LHCN-M2 (cell line): ENCODE results near the gene UBAP1. TPM values are rescaled to one million over a fixed set of nuclear protein-coding genes. Genes with fewer than 3 reads are reported as not detected.
A peak's percentile ranks its signal among the peaks of the same experiment; 100 is the strongest.
"Not testable (repeated sequence)": the region's sequence is repeated elsewhere in the genome, so short reads cannot be mapped to it uniquely, and the experiment has no call there.

Experiments used
- DNase-seq: peaks from one replicate; pipeline ENCODE4 v3.0.0-alpha.2; 2012; ENCODE audit warnings: low read depth
- total RNA-seq: library from RNA; depleted of rRNA; stranded (reverse); fragments of >200 nt; gene quantifications from 2 replicates; pipeline ENCODE4 v1.2.3, GENCODE V29; 2014

The UBAP1 gene
- total RNA-seq, 1 experiment from 2014 or later, result 25.5 TPM

DNA sequence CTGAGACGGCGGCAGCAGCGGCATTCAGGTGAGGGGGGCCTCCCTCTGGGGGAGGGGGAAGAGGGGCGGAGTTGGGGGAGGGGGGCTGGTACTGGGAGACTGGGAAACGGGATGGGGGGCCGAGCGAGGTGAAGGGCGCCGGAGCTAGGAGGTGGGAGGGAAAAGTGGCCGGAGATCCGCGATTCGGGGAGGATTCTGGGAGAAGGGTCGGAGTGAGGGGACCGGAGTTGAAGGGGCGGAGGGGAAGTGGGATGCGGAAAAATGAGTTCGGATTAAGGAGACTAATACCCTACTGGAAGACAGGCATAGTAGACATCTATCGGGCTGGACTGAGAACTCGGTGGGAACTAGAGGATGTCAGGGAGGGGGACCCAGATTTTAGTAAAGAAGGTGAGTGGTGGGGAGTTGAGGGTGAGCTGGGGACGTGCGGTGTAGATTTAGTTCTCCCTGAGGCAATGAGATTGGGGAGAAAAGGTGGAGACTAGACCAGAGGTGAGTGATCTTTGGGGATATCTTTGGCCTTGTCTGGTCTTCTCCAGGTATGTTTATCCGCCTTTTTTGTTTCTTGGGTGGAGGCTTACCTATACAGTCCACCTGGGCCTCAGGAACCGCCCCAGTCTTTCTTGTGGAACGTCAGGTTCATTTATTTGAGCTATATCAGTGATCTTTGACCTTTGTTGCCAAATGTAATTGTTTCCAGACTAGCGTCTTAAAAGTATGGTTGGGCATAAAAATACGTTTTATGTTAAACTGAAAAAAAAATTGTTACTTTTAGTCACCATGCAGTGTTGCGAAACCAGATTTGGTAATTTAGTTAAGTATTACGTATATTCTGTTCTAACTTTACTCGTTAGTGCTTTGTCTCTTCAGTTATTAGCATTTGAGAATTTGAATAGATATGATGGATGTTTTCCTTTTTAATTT is 632 bp downstream of the UBAP1 start:
- DNase-seq, result peak; percentile 23

DNA sequence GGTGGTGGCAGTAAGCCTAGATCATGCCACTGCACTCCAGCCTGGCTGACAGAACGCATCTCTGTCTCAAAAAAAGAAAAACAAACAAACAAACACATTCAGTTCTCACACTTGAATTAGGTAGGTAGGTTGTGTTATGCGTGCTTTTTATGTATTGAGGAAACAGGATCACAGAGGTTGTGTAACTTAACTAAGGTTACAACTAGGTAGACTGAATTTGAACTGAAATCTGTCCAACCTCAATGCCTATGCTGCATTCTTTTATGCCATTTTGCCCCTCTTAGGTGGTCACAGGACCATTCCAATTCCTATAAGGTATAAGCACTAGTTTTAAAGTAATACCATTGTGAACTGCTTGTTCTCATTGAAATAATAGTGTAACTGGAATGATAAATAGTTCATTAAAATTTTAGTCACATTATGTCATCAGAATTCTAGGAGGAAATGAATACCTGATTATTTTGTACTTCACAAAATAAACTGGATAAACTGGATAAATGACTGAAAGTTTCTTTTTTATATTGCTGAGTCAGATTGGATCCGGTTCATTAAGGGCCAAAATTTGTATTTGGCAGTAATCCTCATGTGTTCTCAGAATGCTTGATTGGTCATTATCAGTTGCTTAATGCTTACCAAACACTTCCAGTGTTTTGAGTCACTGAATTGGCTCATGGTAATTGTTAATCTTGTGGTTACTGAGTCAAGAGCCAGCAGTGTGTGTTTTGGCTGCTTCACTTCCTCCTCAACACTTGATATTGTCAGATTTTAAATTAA is 7.1 kb downstream of the UBAP1 start:
- peak; percentile 93 for DNase-seq

DNA sequence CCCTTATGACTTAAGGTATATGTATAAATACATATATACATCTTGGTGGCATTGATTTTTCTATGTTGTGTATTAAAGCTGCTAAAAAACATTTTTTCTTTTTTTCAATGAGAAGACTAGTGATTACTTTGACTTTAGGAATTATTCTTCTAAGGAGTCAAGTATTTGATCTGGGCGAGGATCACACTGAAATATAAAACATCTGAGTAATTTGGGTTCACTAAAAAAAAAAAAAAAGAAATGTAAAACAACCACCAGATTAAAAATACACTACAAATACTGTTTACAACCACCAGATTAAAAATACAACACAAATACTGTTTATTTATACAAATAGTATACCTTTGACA is 9.0 kb downstream of the UBAP1 start:
- DNase-seq, result no peak

DNA sequence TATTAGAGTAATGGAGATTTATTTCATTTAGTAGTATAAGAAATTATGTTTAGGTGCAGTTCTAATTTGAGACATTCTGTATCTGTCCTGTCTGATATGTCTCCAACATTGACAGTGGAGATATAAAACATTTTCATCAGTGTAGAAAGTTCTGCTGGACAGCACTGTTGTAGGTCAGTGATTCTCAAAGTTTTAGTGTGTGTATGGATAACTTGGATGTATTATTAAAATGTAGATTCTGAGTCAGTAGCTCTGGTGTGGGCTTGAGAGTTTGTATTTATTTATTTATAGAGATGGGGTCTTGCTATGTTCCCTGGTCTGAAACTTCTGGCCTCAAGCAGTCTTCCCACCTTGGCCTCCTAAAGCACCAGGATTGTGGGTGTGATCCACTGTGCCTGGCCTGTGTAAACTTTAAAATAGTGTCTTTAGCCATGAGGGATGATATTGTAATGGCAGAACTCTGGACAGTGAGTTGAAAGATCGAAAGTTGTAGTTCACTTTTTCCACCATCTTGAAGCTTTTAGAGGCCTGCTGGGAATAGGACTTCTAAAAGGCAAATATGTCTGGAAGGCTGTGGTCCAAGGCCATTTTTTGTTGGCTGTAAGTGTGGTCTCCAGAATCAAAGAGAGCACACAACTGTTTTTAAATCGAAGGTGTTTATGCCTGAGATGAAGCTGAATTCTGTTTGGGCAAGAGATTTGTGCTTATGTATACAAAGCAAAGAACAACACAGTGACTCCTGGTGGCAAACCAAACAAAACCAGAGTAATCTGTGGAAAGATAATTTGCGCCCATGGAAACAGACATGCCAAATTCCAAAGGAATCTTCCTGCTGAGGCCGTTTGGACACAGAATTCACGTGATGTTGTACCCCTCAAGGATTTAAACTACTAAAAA is 12.4 kb downstream of the UBAP1 start:
- peak; percentile 40 for DNase-seq

DNA sequence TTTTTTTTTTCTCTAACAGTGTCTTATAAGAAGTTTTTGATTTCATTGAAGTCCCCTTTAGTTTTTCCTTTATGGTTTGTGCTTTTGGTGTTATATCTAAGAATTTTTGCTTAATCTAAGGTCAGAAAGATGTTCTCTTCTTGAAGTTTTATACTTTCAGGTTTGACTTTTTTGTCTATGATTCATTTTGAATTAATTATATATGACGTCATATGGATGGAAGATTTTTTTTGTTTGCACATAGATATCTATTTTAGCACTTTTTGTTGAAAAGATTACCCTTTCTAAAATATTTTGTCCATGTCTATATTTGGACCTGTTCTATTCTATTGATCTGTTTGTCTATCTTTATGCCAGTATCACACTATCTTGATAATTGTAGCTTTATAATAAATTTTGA is 16.3 kb downstream of the UBAP1 start:
- no peak for DNase-seq

DNA sequence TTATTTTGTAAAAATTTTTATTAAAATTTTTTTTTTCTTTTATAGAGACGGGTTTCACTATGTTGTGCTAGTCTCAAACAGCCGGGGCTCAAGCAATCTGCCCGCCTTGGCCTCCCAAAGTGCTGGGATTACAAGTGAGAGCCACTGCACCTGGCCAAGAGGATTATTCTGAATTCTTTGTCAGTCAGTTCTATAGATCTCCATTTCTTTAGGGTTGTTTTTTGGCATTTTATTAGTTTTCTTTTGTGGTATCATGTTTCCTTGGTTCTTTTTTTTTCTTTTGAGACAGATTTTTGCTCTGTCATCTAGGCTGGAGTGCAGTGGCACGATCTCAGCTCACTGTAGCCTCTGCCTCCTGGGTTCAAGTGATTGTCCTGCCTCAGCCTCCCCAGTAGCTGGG is 18.4 kb downstream of the UBAP1 start:
- DNase-seq, result not testable (repeated sequence)

DNA sequence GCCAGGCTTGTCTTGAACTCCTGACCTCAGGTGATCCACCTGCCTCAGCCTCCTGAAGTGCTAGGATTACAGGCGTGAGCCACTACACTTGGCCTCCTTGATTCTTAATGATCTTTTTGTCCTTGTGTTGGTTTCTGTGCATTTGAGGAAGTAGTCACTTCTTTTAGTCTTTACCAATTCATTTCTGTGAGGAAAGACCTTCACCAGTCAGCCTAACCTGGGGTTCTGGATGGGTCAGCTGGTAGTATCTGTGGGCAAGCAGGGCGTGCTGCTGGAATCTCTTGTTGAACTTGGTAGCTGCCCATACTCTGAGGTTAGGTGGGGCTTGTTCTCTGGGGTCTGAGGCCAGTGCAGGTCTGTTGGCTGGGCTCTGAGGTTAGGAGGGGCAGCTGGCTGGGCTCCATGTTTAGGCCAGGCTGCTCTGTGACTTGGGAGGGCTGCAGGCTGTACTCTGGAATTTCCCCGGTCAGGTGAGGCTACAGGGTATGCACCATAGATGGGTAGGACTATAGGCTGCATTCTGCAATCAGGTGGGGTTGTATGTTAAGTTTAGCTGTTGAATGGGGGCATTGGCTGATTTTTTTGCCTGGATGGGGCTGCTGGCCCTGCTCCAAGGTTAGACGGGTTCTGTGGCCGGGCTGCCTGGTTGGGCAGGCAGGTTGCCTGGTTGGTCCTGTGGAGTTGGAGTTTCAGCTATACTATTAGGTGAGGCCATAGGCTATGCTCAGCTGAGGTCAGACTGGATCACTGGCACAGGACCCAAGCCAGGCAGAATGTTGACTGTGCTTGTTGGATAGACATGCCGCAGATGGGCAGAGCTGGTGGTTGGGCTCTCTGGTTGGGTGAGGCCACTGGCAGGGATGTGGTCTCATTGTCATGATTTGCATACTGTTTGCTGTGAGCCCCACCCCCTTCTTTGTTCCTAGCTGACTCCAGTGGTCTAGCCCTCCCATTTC is 19.2 kb downstream of the UBAP1 start:
- DNase-seq, result no peak

DNA sequence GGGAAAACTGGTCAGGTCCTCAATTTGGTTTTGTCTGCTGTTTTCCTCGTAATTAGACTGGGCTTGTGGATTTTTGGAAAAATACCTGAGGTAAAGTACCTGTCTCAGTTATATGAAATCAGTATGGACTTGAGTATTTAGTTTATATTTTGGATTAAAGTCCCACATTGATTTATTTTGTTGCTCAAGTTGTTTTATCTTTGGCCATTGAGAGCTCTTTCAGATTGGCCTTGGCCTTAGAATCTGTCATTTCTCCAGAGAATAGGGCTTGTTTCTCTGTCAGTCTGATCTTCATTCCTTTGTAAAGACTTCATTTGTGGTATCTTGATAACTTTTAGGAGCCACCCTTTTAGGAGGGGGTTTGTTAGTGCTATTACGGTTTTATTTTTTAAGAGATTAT is 21.2 kb downstream of the UBAP1 start:
- no peak for DNase-seq

DNA sequence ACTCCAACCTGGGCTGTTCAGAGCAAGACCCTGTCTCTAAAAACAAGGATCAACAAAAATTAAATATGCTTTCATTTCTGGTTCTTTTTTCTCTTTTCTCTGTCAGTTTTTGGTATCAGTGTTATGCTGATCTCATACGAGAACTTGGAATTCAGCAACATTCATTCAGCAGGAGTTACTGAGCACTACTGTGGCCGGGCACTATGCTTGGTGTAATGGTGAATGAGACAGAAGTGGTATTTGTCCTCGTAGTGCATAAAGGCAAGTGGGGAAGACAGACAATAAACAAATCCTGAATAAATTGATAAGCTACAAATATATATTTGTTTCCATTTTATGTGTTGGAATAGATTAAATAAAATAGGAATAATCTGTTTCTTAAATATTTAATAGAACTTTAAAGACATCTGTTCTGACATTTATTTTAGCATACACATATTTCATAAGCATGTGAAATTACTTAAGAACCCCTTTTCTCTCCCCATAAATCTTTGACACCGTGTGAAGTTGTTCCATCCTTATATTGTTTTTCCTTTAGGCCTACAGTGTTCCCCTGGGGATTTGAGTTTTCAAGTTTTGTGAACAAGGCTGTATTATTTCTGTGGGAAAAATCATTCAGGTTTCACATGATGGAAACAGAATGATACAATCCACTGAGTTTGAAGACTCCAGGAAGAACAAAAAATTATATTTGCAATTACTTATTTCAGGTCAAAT is 24.6 kb downstream of the UBAP1 start:
- no peak for DNase-seq

DNA sequence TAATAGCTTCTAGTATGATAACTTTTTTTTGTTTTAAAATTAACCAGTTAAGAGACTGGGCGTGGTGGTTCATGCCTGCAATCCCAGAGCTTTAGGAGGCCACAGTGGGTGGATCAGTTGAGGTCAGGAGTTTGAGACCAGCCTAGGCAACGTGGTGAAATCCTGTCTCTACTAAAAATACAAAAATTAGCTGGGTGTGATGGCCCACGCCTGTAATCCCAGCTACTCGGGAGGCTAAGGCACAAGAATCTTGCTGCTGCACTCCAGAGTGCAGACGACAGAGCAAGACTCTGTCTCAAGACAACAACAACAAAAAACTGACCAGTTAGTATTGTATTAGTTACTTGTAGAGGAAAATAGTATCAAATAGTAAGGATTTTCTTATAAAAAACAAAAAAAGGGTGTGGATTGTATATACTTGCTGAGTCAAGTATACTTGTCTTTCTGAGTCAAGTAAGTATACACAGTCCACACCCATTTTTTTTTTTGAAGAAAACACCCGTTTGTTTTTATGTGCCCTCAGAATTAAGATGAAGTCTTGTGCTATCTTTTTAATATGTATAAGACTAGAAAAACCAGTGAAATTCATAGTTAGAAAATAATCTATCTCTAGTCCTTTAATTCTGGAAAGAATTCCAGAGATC is 25.3 kb downstream of the UBAP1 start:
- DNase-seq, result no peak

DNA sequence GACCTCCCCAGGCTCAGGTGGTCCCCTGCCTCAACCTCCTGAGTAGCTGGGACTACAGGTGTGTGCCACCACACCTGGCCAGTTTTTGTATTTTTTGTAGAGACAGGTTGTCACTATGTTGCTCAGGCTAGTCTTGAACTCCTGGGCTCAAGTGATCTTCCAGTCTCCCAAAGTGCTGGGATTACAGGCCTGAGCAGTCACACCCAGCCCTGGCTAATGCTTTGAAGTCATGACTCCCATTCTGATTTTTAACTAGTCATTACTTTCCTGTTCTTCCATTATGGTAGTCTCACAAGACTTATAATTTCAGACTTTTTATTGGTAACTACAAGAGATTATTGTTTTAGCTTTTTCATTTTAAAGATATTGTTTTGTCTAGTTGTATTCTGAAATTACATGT is 26.3 kb downstream of the UBAP1 start:
- no peak for DNase-seq

DNA sequence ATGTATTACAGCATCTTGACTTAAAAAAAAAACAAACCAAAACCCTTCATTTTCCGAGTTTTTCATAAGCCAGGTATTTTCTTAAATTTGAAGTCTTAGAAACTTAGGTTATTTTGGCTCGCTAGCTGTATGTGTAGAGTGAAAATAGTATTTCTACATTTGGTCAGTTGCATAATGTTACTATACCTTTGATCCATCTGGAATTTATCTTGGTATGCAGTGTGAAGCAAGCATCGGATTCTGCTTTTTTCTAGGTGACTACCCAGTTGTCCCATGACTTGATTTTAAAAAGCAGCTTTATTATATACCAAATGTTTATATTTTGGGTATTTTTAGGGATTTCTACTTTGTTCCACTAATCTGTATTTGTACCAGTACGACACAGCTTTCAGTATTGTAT is 27.7 kb downstream of the UBAP1 start:
- DNase-seq, result no peak

DNA sequence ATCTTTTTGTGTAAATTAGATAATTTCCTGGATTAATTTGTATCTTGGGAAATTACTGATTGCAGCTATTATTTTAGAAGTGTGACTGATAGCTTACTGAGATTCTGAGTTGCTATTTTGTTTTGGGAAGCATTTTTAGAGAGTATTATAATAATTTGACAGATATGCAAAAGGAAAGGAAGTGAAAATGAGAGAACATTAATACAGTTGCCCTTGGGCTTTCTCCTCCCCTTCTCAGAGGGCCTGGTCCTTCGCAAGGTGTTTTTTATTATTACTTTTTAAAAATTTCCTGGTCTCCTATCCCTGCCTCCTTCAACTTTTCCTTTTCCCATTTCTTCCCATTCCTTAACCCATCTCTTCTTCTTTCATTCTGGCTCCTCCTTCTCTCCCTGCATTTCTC is 32.6 kb downstream of the UBAP1 start:
- DNase-seq, result no peak

DNA sequence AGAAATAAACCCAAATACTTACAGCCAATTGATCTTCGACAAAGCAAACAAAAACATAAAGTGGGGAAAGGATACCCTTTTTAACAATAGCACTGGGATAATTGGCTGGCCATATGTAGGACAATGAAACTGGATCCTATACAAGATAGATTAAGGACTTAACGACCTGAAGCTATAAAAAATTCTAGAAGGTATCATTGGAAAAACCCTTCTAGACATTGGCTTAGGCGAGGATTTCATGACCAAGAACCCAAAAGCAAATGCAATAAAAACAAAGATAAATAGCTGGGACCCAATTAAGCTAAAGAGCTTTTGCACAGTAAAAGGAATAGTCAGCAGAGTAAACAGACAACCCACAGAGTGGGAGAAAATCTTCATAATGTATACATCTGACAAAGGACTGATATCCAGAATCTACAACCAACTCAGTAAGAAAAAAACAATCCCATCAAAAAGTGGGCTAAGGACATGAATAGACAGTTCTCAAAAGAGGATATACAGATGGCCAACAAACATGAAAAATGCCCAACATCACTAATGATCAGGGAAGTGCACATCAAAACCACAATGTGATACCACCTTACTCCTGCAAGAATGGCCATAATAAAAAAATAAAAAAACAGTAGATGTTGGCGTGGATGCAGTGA is 35.6 kb downstream of the UBAP1 start:
- DNase-seq, result not testable (repeated sequence)

DNA sequence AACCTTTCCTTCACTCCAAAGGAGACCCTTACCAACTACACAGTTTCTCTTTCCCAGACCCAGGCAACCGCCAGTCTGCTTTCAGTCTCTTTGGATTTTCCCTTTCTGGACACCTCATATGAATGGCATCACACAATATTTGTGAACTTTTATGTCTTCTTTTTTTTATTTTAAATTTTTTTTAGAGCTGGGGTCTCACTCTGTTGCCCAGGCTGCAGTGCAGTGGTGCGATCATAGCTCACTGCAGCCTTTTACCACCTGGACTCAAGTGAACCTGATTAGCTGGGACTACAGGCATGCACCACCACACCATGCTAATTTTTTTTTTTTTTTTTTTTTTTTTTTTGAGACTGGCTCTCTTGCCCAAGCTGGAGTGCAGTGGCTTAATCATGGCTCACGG is 37.5 kb downstream of the UBAP1 start:
- no peak for DNase-seq

DNA sequence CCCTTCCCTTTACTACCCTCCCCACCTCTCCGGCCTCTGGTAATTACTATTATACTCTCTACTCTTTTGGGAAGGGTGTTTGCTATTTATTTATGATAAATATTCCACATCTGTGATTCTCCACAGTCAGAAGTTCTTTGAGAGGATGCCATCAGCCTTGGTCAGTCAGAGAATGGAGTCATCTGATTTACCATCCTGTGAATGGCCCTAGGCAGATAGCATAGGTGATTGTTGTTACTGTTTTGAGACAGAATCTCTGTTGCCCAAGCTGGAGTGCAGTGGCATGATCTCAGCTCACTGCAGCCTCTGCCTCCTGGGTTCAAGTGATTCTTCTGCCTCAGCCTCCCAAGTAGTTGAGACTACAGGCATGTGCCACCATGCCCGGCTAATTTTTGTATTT is 38.2 kb downstream of the UBAP1 start:
- DNase-seq, result not testable (repeated sequence)

DNA sequence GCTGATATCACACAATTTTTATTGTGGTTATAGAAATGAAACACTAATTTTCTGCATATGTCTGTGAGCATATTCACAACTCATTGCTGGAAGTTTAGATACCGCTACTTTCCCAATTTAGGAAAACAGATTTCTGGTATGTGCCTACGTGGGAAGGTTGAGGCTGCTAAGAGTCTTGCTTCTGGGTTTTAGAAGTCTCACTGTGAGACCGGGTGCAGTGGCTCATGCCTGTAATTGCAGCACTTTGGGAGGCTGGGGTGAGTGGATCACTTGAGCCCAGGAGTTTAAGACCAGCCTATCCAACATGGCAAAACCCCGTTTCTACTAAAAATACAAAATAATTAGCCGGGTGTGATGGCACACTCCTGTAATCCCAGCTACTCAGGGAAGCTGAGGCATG is 39.6 kb downstream of the UBAP1 start:
- no peak for DNase-seq

DNA sequence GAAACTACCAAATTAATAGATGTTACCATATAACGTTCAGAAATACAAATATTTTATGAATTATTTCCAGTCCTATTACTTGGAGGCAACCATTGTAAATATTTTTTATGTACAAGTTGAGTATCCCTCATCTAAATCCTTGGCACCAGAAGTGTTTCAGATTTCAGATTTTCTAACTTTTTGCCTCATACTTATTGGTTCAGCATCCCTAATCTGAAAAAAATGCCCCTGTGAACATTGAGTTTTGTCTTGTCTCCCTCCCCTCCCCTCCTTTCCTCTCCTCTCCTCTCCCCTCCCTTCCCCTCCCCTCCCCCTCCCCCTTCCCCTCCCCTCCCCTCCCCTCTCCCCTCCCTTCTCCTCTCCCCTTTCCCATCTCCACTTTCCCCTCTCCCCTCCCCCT is 40.6 kb downstream of the UBAP1 start:
- DNase-seq, result no peak

DNA sequence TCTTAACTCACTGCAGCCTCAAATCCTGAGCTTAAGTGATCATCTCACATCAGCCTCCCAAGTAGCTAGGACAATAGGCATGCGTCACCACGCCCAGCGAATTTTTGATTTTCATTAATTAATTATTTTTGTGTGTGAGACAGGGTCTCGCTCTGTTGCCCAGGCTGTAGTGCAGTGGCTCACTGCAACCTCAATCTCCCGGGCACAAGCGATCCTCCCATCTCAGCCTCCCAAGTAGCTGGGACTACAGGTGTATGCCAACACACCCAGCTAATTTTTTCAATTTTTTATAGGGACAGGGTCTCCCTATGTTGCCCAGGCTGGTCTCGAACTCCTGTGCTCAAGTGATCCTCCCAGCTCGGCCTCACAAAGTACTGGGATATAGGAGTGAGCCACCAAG is 41.4 kb downstream of the UBAP1 start:
- DNase-seq, result no peak
